SK-N-SH treated with all-trans-retinoic acid at 6 μM for 48 hours (cell line): Measurements from ENCODE around the gene MCFD2.

ENCODE experiments used
- ATAC-seq: fragments of 200-7000 bp; cut with Tn5 transposase; 3 replicates; pipeline ENCODE4 v1.9.1; 2020; ENCODE audit warnings: mild to moderate bottlenecking, moderate library complexity
- ARNTL ChIP-seq: fragments of 450-650 bp; formaldehyde crosslinking; IDR thresholded peaks from 2 replicates; pipeline ENCODE4 v1.5.0; 2020; ENCODE audit warnings: low read depth, mild to moderate bottlenecking, moderate library complexity, borderline replicate concordance
- CSRNP3 ChIP-seq: fragments of 250-450 bp; sonication (Bioruptor Pico); IDR thresholded peaks from 2 replicates; pipeline ENCODE4 v1.5.1; 2021; ENCODE audit warnings: mild to moderate bottlenecking, moderate library complexity
- ESRRG ChIP-seq: fragments of 250-450 bp; sonication (Bioruptor Pico); IDR thresholded peaks from 2 replicates; pipeline ENCODE4 v1.6.1; 2021; ENCODE audit warnings: mild to moderate bottlenecking
- GLIS3 ChIP-seq: fragments of 250-450 bp; sonication (Bioruptor Pico); IDR thresholded peaks from 2 replicates; pipeline ENCODE4 v1.5.0; 2020; ENCODE audit warnings: mild to moderate bottlenecking, moderate library complexity
- OSR1 ChIP-seq: fragments of 250-450 bp; sonication (Bioruptor Pico); IDR thresholded peaks from 2 replicates; pipeline ENCODE4 v1.8.0; 2022; ENCODE audit warnings: moderate library complexity, mild to moderate bottlenecking, inconsistent platforms
- POU6F1 ChIP-seq: fragments of 250-450 bp; sonication (Bioruptor Pico); IDR thresholded peaks from 2 replicates; pipeline ENCODE4 v1.8.0; 2021; ENCODE audit warnings: low read depth, mild to moderate bottlenecking, moderate library complexity, borderline replicate concordance
- PPARA ChIP-seq: fragments of 250-450 bp; sonication (Bioruptor Pico); IDR thresholded peaks from 2 replicates; pipeline ENCODE4 v1.5.0; 2020; ENCODE audit warnings: mild to moderate bottlenecking, borderline replicate concordance
- RARB ChIP-seq: fragments of 250-450 bp; sonication (Bioruptor Pico); IDR thresholded peaks from 2 replicates; pipeline ENCODE4 v1.8.0; 2021; ENCODE audit warnings: mild to moderate bottlenecking, moderate library complexity
- SNAI2 ChIP-seq: fragments of 250-450 bp; sonication (Bioruptor Pico); IDR thresholded peaks from 2 replicates; pipeline ENCODE4 v1.5.0; 2020; ENCODE audit warnings: mild to moderate bottlenecking, moderate library complexity
- TCF4 ChIP-seq: fragments of 250-450 bp; sonication (Bioruptor Pico); IDR thresholded peaks from 2 replicates; pipeline ENCODE4 v1.8.0; 2021; ENCODE audit warnings: mild to moderate bottlenecking, moderate library complexity, borderline replicate concordance
- TOX ChIP-seq: fragments of 250-450 bp; sonication (Bioruptor Pico); IDR thresholded peaks from 2 replicates; pipeline ENCODE4 v1.8.0; 2021; ENCODE audit warnings: mild to moderate bottlenecking, moderate library complexity, borderline replicate concordance
- TSHZ2 ChIP-seq: fragments of 250-450 bp; sonication (Bioruptor Pico); IDR thresholded peaks from 2 replicates; pipeline ENCODE4 v1.5.0; 2020; ENCODE audit warnings: mild to moderate bottlenecking, moderate library complexity
- ZC3H10 ChIP-seq: fragments of 250-450 bp; sonication (Bioruptor Pico); IDR thresholded peaks from 2 replicates; pipeline ENCODE4 v1.5.1; 2021; ENCODE audit warnings: mild to moderate bottlenecking, moderate library complexity
- ZFP3 ChIP-seq: fragments of 250-450 bp; sonication (Bioruptor Pico); IDR thresholded peaks from 2 replicates; pipeline ENCODE4 v1.5.0; 2020; ENCODE audit warnings: mild to moderate bottlenecking, moderate library complexity
- ZNF70 ChIP-seq: fragments of 450-650 bp; formaldehyde crosslinking; IDR thresholded peaks from 2 replicates; pipeline ENCODE4 v1.5.0; 2020; ENCODE audit warnings: mild to moderate bottlenecking, moderate library complexity
- TF ChIP-seq, protein P1 (sequence below): fragments of 250-450 bp; sonication (Bioruptor Pico); IDR thresholded peaks from 2 replicates; pipeline ENCODE4 v1.8.0; 2020; ENCODE audit warnings: mild to moderate bottlenecking, moderate library complexity, borderline replicate concordance
- TF ChIP-seq, protein P2 (sequence below): fragments of 250-450 bp; sonication (Bioruptor Pico); IDR thresholded peaks from 2 replicates; pipeline ENCODE4 v1.5.1; 2020; ENCODE audit warnings: low read depth, mild to moderate bottlenecking, moderate library complexity

Gene MCFD2

GRCh38 chr2:46872902-46873603, 42.6 kb downstream of the MCFD2 start (continued):
- no peak for TF ChIP-seq POU6F1

GRCh38 chr2:46871976-46872381, 43.6 kb downstream of the MCFD2 start:
- no peak for ATAC-seq
- TF ChIP-seq TOX (CRISPR knock-in tag) (no peak), PPARA (CRISPR knock-in tag) (no peak), OSR1 (CRISPR knock-in tag) (no peak), ZC3H10 (CRISPR knock-in tag) (no peak), TSHZ2 (no peak), TCF4 (CRISPR knock-in tag) (no peak), ESRRG (CRISPR knock-in tag) (no peak), RARB (no peak), SNAI2 (no peak), GLIS3 (CRISPR knock-in tag) (no peak), ARNTL (CRISPR knock-in tag) (no peak), ZNF70 (no peak)
- TF ChIP-seq, protein P1, sequence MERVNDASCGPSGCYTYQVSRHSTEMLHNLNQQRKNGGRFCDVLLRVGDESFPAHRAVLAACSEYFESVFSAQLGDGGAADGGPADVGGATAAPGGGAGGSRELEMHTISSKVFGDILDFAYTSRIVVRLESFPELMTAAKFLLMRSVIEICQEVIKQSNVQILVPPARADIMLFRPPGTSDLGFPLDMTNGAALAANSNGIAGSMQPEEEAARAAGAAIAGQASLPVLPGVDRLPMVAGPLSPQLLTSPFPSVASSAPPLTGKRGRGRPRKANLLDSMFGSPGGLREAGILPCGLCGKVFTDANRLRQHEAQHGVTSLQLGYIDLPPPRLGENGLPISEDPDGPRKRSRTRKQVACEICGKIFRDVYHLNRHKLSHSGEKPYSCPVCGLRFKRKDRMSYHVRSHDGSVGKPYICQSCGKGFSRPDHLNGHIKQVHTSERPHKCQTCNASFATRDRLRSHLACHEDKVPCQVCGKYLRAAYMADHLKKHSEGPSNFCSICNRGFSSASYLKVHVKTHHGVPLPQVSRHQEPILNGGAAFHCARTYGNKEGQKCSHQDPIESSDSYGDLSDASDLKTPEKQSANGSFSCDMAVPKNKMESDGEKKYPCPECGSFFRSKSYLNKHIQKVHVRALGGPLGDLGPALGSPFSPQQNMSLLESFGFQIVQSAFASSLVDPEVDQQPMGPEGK (CRISPR knock-in tag), result no peak
- TF ChIP-seq, all 23 proteins: peak for 0

DNA sequence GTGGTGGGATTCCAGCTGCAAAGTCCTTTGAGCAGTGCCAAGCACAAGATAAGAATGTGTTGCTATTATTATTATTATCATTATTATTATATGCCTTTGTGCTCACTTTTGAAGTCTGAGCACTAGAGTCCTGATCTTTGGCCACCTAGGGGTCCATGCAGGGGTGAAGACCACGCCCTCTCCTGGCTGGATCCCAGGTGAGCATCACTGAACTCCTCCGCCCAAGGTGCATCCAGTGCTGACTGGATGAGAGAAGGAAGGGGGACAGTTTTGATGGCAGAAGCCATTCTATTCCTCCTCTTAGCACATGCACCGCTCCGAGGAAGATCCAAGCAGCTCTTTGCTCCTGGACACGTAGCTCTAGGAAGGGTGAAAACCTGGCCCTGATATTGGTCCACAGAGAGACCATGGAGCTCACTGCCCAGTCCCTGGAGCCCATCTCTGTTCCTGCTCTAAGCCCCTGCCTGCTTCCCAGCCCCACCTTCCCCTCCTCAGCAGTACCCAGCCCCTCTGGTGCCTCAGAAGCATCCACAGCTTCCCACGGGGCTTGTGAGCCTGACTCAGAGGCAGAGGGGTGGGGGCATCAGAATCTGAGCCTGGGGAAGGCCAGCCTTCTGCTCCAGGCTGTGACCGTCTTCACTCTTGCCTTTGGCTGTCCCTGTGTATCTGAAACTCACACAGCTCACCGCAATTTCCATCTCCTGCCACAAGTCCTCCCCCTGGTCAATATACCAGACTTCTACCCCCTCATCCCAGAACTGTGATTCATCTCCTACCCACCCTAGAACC, 45.4 kb downstream of the MCFD2 start:
- TF ChIP-seq POU6F1 (no peak), ZFP3 (CRISPR knock-in tag) (no peak), ESRRG (CRISPR knock-in tag) (no peak), CSRNP3 (CRISPR knock-in tag) (no peak)
- TF ChIP-seq, protein P2, sequence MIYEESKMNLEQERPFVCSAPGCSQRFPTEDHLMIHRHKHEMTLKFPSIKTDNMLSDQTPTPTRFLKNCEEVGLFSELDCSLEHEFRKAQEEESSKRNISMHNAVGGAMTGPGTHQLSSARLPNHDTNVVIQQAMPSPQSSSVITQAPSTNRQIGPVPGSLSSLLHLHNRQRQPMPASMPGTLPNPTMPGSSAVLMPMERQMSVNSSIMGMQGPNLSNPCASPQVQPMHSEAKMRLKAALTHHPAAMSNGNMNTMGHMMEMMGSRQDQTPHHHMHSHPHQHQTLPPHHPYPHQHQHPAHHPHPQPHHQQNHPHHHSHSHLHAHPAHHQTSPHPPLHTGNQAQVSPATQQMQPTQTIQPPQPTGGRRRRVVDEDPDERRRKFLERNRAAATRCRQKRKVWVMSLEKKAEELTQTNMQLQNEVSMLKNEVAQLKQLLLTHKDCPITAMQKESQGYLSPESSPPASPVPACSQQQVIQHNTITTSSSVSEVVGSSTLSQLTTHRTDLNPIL (CRISPR knock-in tag), result no peak
- TF ChIP-seq, all 23 proteins: peak for 0
- ATAC-seq, result no peak
